CD4-positive, alpha-beta T cell treated with Interferon alpha-2 for 1 hour (primary cell): ENCODE data around the gene SLC25A1.

Experiments
- DNase-seq, 2 donors: peaks; one replicate each; pipeline ENCODE4 v3.0.0-alpha.2; 2020 to 2022

Gene SLC25A1

DNA sequence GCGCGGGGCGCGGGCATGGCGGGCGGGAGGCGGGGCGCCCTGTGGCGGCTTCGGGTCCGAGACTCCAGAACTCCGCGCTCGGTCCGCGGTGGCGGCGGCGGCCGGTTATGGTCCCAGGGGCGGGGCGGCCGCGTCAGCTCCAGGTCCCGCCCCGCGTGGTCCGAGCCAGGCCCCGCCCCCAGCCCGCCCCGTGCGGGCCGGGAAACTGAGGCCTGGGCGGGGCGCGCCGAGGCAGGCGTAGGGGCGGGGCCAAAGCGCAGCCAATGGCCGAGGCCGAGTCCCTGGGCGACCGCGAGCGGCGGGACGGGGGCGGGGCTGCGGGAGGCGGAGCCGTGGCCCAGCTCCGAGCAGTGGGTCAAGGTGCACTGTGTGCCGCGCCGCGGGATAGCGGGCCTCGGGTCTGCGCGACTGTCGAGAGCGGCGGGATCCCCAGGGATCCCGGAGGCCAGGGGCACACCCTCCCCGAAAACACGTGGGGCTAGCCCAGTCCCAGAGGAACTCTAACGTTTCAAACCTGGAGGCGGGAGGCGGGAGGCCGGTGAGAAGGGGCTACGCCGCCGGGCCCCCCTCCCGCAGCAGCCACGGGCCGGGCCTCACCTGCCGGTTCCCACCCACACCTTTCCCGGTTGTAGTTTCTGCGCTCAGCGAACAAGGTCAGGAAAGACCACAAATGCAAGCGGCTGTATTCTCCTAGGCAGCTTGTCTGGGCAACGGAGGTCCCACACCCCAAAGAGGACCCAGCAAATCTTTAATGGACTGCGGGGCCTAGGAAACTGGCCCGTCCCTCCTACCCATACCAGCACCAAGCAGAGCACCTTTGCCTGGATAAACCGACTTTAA lies at the start of gene SLC25A1:
TSS of gene SLC25A1 (minus strand) at position 80 of the 840 bp plus-strand sequence. CDS start at position 17, 63 bp downstream.
- peak; percentile 80 to 89 for DNase-seq

GRCh38 chr22:19228179-19228578 lies 49.6 kb upstream of the SLC25A1 start:
- DNase-seq = no peak

DNA sequence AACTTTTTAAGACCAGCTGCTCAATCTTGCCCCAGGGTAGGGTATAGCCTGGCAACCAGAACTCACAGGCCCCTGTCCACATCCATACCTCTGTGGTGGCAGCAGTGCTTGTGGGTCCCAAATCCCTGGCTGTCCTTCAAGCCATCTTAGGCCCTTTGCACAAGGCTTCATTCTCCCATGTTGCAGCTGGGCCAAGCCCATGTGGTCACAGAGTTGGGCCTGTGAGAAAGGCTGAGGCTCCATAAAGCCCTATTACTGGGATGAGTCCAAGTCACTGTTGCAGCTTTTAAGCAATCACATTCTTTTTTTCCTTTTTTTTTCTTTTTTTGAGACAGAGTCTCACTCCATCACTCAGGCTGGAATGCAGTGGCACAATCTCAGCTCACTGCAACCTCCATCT lies 47.9 kb upstream of the SLC25A1 start:
- DNase-seq = no peak

DNA sequence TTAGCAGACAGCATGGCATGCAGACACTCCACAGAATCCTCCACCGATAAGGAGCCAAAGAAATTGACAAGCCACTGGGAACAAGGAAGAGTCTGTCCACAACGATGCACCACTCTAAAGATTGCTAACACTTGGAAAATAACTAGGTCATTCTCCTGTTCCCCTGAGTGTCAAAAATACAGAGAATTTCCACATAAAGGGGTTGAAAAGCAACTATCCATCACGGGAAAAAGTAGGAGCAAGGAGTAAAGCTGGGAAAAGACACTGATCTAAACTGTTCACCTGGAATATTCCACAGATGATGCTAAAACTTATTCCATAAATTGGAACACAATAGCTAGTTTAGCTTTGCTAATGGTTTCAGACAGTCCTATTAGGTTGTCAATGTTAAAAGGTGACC lies 47.0 kb upstream of the SLC25A1 start:
- DNase-seq = no peak

- DNase-seq = no peak
Observed at GRCh38 chr22:19224985-19225384, 46.4 kb upstream of the SLC25A1 start.

DNA sequence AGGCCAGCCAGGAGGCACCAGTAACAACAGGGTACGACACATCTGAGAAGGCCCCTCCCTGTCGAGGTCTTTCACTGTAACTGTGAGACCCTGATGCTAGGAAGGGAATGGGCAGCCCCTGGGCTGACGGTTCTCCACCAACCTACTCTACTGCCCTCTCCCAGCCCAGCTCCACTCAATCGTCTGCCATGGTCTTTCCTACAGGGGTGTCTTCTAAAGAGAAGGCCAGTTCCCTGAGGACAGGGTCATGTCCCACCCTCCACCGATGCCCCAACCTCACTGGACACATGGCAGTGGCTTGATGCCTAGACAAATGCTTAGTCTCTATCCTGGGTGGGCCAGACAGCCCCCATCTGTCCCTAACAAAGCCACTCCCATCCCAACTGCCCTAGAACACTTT lies 46.0 kb upstream of the SLC25A1 start:
- DNase-seq = no peak

- DNase-seq = no peak
Observed at GRCh38 chr22:19223617-19224016, 45.1 kb upstream of the SLC25A1 start.

GRCh38 chr22:19223110-19223509 lies 44.6 kb upstream of the SLC25A1 start:
- no peak for DNase-seq

DNA sequence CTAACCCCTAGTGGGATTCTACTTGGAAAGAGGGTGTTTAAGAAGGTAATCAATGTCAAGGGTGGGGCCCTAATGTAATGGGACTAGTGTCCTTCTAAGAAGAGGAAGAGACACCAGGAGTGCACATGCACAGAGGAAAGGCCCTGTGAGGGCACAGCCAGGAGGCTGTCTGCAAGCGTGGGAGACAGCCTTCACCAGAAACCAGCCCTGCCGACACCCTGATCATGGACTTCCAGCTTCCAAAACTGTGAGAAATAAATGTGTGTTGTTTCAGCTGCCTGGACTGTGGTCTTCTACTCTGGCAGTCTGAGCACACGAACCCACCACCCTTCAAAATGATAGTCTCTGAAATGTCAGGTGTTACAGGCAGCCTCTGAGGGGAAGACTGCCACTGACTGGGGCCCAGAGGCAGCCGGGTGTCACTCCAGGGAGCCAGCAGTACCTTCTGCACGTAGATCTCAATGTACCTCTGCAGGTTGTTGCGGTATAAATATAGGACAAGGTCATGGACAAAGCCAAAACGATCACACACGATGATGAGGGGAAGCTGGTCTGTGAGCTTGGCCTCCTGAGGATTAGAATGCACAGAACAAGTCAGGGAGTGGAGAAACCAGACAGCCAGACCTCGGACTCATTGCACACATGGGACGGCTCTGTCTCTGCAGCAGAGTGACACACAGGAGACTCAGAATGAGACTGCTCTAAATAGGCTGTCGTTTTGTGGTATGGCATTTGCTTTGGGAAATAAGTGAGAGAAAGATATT lies 43.9 kb upstream of the SLC25A1 start:
- DNase-seq = no peak

- DNase-seq = no peak
Observed at GRCh38 chr22:19220867-19221266, 42.3 kb upstream of the SLC25A1 start.

GRCh38 chr22:19218541-19219233 lies 40.2 kb upstream of the SLC25A1 start:
- no peak for DNase-seq

DNA sequence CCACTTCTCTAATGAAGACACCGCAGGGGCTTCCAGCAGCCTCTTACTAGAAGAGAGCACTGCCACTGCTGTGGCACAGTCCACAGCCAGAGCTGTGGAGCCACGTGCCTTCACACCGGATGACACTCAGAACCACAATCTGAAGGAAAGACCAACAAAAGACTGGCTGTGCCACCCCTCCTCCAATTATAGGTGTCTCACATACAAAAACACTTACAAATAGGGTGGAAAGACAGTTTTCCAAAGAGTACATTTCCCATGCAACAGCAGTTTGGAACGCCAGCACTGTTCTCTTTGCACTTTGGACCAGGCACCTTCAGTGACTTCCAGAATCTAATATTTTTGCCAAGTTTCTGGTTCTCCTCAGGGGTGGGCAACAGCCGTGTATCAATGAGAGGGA lies 38.0 kb upstream of the SLC25A1 start:
- DNase-seq = no peak

- no peak for DNase-seq
Observed at GRCh38 chr22:19215360-19215759, 36.8 kb upstream of the SLC25A1 start.

GRCh38 chr22:19214078-19214473 lies 35.5 kb upstream of the SLC25A1 start:
- no peak for DNase-seq

DNA sequence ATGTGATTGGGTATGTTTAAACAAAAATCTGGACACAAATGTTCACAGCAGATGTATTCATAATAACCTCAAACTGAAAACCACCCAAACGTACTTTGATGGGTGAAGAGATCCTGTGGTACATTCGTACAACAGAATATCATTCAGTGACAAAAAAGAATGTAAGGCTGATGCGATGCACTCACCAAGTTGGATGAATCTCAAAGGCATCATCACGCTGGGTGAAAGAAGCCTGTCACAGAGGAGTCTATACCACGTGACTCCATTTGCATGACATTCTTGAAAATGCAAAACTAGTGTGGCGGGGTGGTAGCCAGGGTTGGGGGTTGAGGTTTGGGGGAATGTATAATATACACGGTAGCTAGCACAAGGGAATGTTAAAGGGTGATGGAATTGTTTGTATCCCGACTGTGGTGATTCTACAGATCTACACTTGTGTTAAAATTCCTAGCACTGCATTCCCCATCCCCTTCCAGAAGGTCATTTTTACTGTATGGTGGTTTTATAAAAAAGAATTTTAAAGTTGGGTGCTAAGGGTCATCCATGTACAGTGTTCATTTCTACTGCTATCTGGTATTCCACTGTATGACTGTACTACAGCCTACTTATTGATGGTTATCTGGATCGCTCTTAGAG lies 35.0 kb upstream of the SLC25A1 start:
- DNase-seq = no peak

DNA sequence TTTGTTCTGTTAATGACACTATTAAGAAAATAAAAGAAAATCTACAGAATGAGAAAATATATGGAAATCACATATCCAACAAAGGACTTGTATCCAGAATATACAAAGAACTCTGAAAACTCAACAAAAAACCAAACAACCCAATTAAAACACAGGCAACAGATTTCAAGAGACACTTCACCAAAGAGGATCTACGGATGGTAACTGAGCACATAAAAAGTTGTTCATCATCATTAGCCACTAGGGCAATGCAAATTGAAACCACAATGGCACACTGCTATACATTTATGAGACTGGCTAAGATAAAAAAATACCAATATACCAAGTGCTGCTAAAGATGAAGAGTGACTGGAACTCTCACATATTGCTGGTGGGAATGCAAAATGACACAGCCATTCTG lies 34.5 kb upstream of the SLC25A1 start:
- no peak for DNase-seq

- no peak for DNase-seq
Observed at GRCh38 chr22:19212302-19212870, 33.9 kb upstream of the SLC25A1 start.

DNA sequence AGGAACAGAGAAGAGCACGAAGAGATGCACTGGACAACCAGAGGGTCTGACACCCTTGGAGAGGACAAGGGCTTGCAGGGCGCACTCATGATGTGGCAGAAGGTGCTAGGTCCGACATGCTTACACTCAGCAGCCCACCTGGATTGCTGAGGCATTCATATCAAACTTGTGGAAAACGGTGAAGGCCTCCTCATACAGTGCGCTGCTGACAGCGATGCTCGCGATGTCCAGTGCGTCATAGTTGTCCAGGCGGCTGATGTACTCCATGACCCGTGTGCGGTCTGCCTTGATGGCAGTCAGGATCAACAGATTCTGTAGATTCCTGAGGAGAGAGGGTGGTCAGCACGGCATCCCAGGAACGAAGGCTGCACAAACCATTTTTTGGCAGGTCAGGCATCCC lies 31.7 kb upstream of the SLC25A1 start:
- DNase-seq = no peak

DNA sequence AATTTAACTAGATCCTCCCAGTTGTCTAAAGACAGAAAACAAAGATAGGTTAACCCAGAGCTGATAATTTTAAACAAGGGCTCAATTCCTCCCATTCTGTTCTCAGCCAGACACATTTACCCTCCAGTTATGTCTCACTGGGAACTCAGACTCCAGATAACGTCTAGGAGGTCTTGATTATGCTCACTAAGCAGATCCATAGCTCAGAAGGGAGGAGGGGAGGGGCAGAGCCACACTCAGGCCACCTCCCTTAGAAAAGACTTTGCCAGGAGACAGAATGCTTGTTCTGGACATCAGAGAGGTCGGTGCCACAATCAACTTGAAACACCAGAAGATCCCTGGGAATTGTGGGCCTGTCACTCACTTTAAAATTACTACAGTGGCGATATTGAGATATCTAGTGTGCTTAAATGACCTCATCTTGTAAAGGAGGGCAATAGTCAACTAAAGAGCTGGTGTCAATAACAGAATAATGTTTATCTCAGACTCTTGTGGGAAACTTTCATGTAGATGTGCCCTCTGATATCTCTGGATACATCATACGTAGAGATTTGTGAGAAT lies 29.8 kb upstream of the SLC25A1 start:
- no peak for DNase-seq

- no peak for DNase-seq
Observed at GRCh38 chr22:19207884-19208283, 29.3 kb upstream of the SLC25A1 start.

- DNase-seq = no peak
Observed at GRCh38 chr22:19207401-19207808, 28.9 kb upstream of the SLC25A1 start.

DNA sequence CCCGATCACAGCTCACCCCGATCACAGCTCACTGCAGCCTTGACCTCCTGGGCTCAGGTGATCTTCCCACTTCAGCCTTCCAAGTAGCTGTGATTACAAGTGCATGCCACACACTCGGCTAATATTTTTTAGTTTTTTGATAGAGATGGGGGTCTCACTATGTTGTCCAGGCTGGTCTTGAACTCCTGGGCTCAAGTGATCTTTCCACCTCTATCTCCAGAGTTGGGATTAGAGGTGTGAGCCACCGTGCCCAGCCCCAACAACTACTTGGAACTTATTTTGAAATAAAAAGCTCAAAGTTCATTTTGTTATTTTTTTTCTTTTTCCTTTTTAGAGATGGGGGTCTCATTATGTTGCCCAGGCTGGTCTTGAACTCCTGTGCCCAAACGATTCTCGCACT lies 27.8 kb upstream of the SLC25A1 start:
- no peak for DNase-seq
